SK-N-SH (cell line): ENCODE measurements around the gene PLEKHA8. TPM values are rescaled to one million over a fixed set of nuclear protein-coding genes. Genes with fewer than 3 reads are reported as not detected.

Source experiments
- CTCF ChIA-PET: fragments of 300-600, 350-600 bp; formaldehyde crosslinking; extraction: SDS; loops from one replicate; lab custom pipeline; 2021; lab: Yijun Ruan, JAX
- POLR2A ChIA-PET: fragments of 350-600 bp; sonication (Branson Sonifier 250); formaldehyde crosslinking; extraction: SDS; loops from one replicate; lab custom pipeline; 2020; ENCODE audit warnings: antibody characterized with exemption, inconsistent platforms; lab: Yijun Ruan, JAX
- DNase-seq: peaks from one replicate; pipeline ENCODE4 v3.0.0; 2012
- H2AFZ ChIP-seq: fragments of 200-600 bp; sonication (generic); 2 replicates; pipeline ENCODE4 v1.8.1; 2016; ENCODE audit warnings: antibody characterized with exemption, mild to moderate bottlenecking, low read depth
- H3F3A ChIP-seq: fragments of 200-600 bp; sonication (generic); replicated peaks from 2 replicates; pipeline ENCODE3; 2016; ENCODE audit warnings: antibody characterized with exemption, mild to moderate bottlenecking; ENCODE audit not compliant: insufficient read depth
- H3K27ac ChIP-seq, 2 experiments: fragments of 200-500 bp in 1 of 2; fragments of 200-600 bp in 1 of 2; sonication (Bioruptor generic) in 1 of 2; sonication (generic), shearing (Covaris generic) in 1 of 2; 2 replicates each; pipeline versions ENCODE4 v1.5.1 to v1.6.1; 2014 to 2016; ENCODE audit warnings: low read depth in 2 of 2, inconsistent platforms in 1 of 2, low read length in 1 of 2, mild to moderate bottlenecking in 1 of 2, mixed read lengths in 1 of 2
- H3K27me3 ChIP-seq: fragments of 200-600 bp; sonication (generic), shearing (Covaris generic); 2 replicates; pipeline ENCODE4 v1.6.1; 2016; ENCODE audit warnings: mixed run types; ENCODE audit not compliant: insufficient read depth
- H3K36me3 ChIP-seq, 2 experiments: fragments of 200-500 bp in 1 of 2; fragments of 200-600 bp in 1 of 2; sonication (Bioruptor generic) in 1 of 2; sonication (generic) in 1 of 2; replicated peaks in 1 of 2; 2 replicates each; pipeline versions ENCODE3 to v1.5.1; 2014 to 2016; ENCODE audit warnings: low read length in 1 of 2, mild to moderate bottlenecking in 1 of 2; ENCODE audit not compliant: insufficient read depth in 2 of 2, control insufficient read depth in 1 of 2
- H3K4me1 ChIP-seq, 2 experiments: fragments of 200-500 bp in 1 of 2; fragments of 200-600 bp in 1 of 2; sonication (Bioruptor generic) in 1 of 2; sonication (generic), shearing (Covaris generic) in 1 of 2; 2 replicates each; pipeline versions ENCODE4 v1.5.1 to v1.6.1; 2014 to 2016; ENCODE audit warnings: low read depth in 1 of 2, low read length in 1 of 2, mixed run types in 1 of 2; ENCODE audit not compliant: insufficient read depth in 2 of 2, control insufficient read depth in 1 of 2
- H3K4me2 ChIP-seq: fragments of 200-600 bp; sonication (generic), shearing (Covaris generic); 2 replicates; pipeline ENCODE4 v1.6.1; 2017; ENCODE audit warnings: mixed run types
- H3K4me3 ChIP-seq, 2 experiments: fragments of 200-500 bp in 1 of 2; fragments of 200-600 bp in 1 of 2; sonication (Bioruptor generic) in 1 of 2; sonication (generic), shearing (Covaris generic) in 1 of 2; 2 replicates each; pipeline versions ENCODE4 v1.5.1 to v1.8.1; 2014 to 2016; ENCODE audit warnings: low read depth in 2 of 2, inconsistent platforms in 1 of 2, low read length in 1 of 2, mild to moderate bottlenecking in 1 of 2, mixed read lengths in 1 of 2, moderate library complexity in 1 of 2
- H3K79me2 ChIP-seq: fragments of 200-600 bp; sonication (generic); 2 replicates; pipeline ENCODE4 v1.8.1; 2017; ENCODE audit warnings: mild to moderate bottlenecking; ENCODE audit not compliant: insufficient read depth
- H3K9ac ChIP-seq: fragments of 200-600 bp; sonication (generic); 2 replicates; pipeline ENCODE4 v1.6.1; 2017; ENCODE audit warnings: mixed run types
- H3K9me2 ChIP-seq: fragments of 200-600 bp; sonication (generic); 2 replicates; pipeline ENCODE4 v1.6.1; 2017; ENCODE audit warnings: mixed run types
- H3K9me3 ChIP-seq: fragments of 200-600 bp; sonication (generic); 2 replicates; pipeline ENCODE4 v1.6.1; 2017; ENCODE audit warnings: mixed run types, mild to moderate bottlenecking, moderate library complexity
- H4K20me1 ChIP-seq: fragments of 200-600 bp; sonication (generic); 2 replicates; pipeline ENCODE4 v1.6.1; 2017; ENCODE audit warnings: mild to moderate bottlenecking, mixed run types; ENCODE audit not compliant: insufficient read depth
- CHD2 ChIP-seq: fragments of 150-350 bp; IDR thresholded peaks from 2 replicates; pipeline ENCODE4 v1.6.1; 2018; ENCODE audit warnings: low read length; ENCODE audit not compliant: partially characterized antibody
- CTCF ChIP-seq: fragments of 200-600 bp; sonication (generic); IDR thresholded peaks from 2 replicates; pipeline ENCODE4 v1.6.1; 2017; ENCODE audit warnings: antibody characterized with exemption, mild to moderate bottlenecking, moderate library complexity
- ELF1 ChIP-seq: IDR thresholded peaks from 2 replicates; pipeline ENCODE4 v1.4.0; 2012
- EZH2phosphoT487 ChIP-seq: fragments of 200-600 bp; sonication (generic); IDR thresholded peaks from 2 replicates; pipeline ENCODE4 v1.6.1; 2017; ENCODE audit warnings: low read depth, mixed run types, mild to moderate bottlenecking, antibody characterized with exemption, moderate library complexity, borderline replicate concordance
- GATA2 ChIP-seq: sonication (generic); formaldehyde crosslinking; IDR thresholded peaks from 2 replicates; pipeline ENCODE4 v1.5.0; 2020; ENCODE audit warnings: mild to moderate bottlenecking, missing genetic modification reagents
- IRF3 ChIP-seq: fragments of 150-350 bp; IDR thresholded peaks from 2 replicates; pipeline ENCODE4 v1.6.1; 2016; ENCODE audit warnings: mild to moderate bottlenecking, low read depth, low read length
- JUND ChIP-seq: IDR thresholded peaks from 2 replicates; pipeline ENCODE4 v1.4.0; 2012
- MXI1 ChIP-seq: IDR thresholded peaks from 2 replicates; pipeline ENCODE4 v1.6.1; 2012; ENCODE audit warnings: mild to moderate bottlenecking, low read depth, low read length, improper control_type of control experiment
- NFIC ChIP-seq: IDR thresholded peaks from 2 replicates; pipeline ENCODE4 v1.4.0; 2012; ENCODE audit warnings: borderline replicate concordance
- PBX3 ChIP-seq: IDR thresholded peaks from 2 replicates; pipeline ENCODE4; 2012
- RAD21 ChIP-seq: IDR thresholded peaks from 2 replicates; pipeline ENCODE4 v1.6.1; 2012; ENCODE audit warnings: mild to moderate bottlenecking, low read length
- REST ChIP-seq: IDR thresholded peaks from 2 replicates; pipeline ENCODE4 v1.6.1; 2012; ENCODE audit warnings: mild to moderate bottlenecking, low read depth, low read length, moderate library complexity
- RXRA ChIP-seq: IDR thresholded peaks from 2 replicates; pipeline ENCODE4 v1.4.0; 2012; ENCODE audit warnings: low read depth, mild to moderate bottlenecking, borderline replicate concordance
- SIN3A ChIP-seq: IDR thresholded peaks from 2 replicates; pipeline ENCODE4 v1.6.1; 2012; ENCODE audit warnings: low read depth, mild to moderate bottlenecking, low read length, moderate library complexity, borderline replicate concordance
- TAF1 ChIP-seq: IDR thresholded peaks from 2 replicates; pipeline ENCODE4 v1.6.1; 2012; ENCODE audit warnings: low read depth, mild to moderate bottlenecking, low read length, moderate library complexity, borderline replicate concordance
- USF1 ChIP-seq: IDR thresholded peaks from 2 replicates; pipeline ENCODE4 v1.4.0; 2012; ENCODE audit warnings: low read depth, borderline replicate concordance
- WGBS: methylation state at CpG from one replicate; pipeline ENCODE4 v1.1.6; 2017; ENCODE audit warnings: low lambda C conversion rate; 5-methylcytosine and 5-hydroxymethylcytosine counted together
- polyA plus RNA-seq, 3 experiments: library from polyadenylated mRNA; depleted of rRNA; stranded (reverse); fragments of >200 nt; gene quantifications; 2 replicates each; pipeline ENCODE4 v1.2.3, GENCODE V29; 2012

PLEKHA8 gene
- polyA plus RNA-seq, 1 of the 3 experiments (the other 2 are of a cell fraction), result 4.9 TPM

- H3K4me3 ChIP-seq, result no peak overlapping the region
- no peak for DNase-seq
- H2AFZ ChIP-seq, result no peak overlapping the region; the same call in 1 of the 2 replicates
- H3K36me3 ChIP-seq, result no peaks in the 10 kb centered on the region
- ChIA-PET CTCF (interaction anchor here (2.1 kb wide), 1 partner anchor 132 kb away, joined by 5 read pairs; no protein-coding TSS in a partner anchor), POLR2A (interaction anchor here (0.6 kb wide), 1 partner anchor 55 kb away, joined by 3 read pairs; no protein-coding TSS in a partner anchor)
- peaks cover 50% of the 10 kb centered on the region for H3K79me2 ChIP-seq
- TF ChIP-seq JUND (peak; percentile 20; the same call in 1 of the 2 replicates), CHD2 (no peak)
- no peaks in the 10 kb centered on the region for H3K9me2 ChIP-seq
- H3K9me3 ChIP-seq, result no peaks in the 10 kb centered on the region
- H3K27ac ChIP-seq, result peak overlapping the region; percentile 23 to 39; a peak in 3 of 4 replicates
- H3K27me3 ChIP-seq, result no peaks in the 10 kb centered on the region
- H3K4me2 ChIP-seq, result peak overlapping the region; percentile 6; the same call in 1 of the 2 replicates
- WGBS, result 83% methylated on average over 9 of the region's 9 CpGs
- peaks cover 7 to 31% of the 10 kb centered on the region in 2 experiments for H3K4me1 ChIP-seq
- no peaks in the 10 kb centered on the region for H4K20me1 ChIP-seq
- H3F3A ChIP-seq, result peaks cover 5% of the 10 kb centered on the region
- no peak overlapping the region for H3K9ac ChIP-seq
Observed at GRCh38 chr7:30142710-30143109, 114.5 kb downstream of the PLEKHA8 start.

GRCh38 chr7:30143748-30144251, 115.6 kb downstream of the PLEKHA8 start:
- CTCF ChIA-PET, result interaction anchor here (0.6 to 1.2 kb wide), 3 partner anchors 29 to 364 kb away, joined by 3 to 4 read pairs (median 3); no protein-coding TSS in a partner anchor
- WGBS, result 97% methylated on average over 1 of the region's 1 CpG
- Histone ChIP-seq H3K4me3 (no peak overlapping the region), H3F3A (peaks cover 5% of the 10 kb centered on the region), H3K27ac (no peak overlapping the region), H3K4me1 (peaks cover 7 to 31% of the 10 kb centered on the region in 2 experiments), H3K9me3 (no peaks in the 10 kb centered on the region), H3K9me2 (no peaks in the 10 kb centered on the region), H4K20me1 (no peaks in the 10 kb centered on the region), H3K36me3 (no peaks in the 10 kb centered on the region), H3K4me2 (no peak overlapping the region), H3K79me2 (peaks cover 41% of the 10 kb centered on the region), H2AFZ (no peak overlapping the region), H3K27me3 (no peaks in the 10 kb centered on the region)
- TF ChIP-seq MXI1, result no peak
- TF ChIP-seq SIN3A, result no peak
- no peak for TF ChIP-seq RAD21
- TF ChIP-seq USF1, result no peak
- peak; percentile 18; the same call in 1 of the 2 replicates for TF ChIP-seq PBX3
- no peak for TF ChIP-seq CTCF
- no peak for TF ChIP-seq EZH2phosphoT487
- TF ChIP-seq ELF1, result no peak
- TF ChIP-seq RXRA, result no peak
- TF ChIP-seq TAF1, result no peak
- TF ChIP-seq GATA2 (CRISPR knock-in tag), result no peak
- no peak for TF ChIP-seq IRF3
- no peak for TF ChIP-seq REST
- TF ChIP-seq NFIC, result peak; percentile 66
- TF ChIP-seq, all 33 proteins: peak for 2
- no peak for DNase-seq
- H3K9ac ChIP-seq, result no peak overlapping the region
- POLR2A ChIA-PET, result no interaction called here
